ENCODE data around the gene ZNF684. TPM values are rescaled to one million over a fixed set of nuclear protein-coding genes. Genes with fewer than 3 reads are reported as not detected.
"Not testable (repeated sequence)": the region's sequence is repeated elsewhere in the genome, so short reads cannot be mapped to it uniquely, and the experiment has no call there.

ZNF684 gene
- polyA plus RNA-seq, 1 donor from 2014 or later, result 15.8 TPM

GRCh38 chr1:40567825-40568224 lies 36.4 kb downstream of the ZNF684 start:
- no peaks in the 10 kb centered on the region for H3K79me2 ChIP-seq (replicated peaks; ENCODE audit: insufficient read depth, low read length)
- H3K4me2 ChIP-seq (ENCODE audit: low read length), result no peak overlapping the region
- no peaks in the 10 kb centered on the region for H3K27me3 ChIP-seq (ENCODE audit: insufficient read depth, low read depth, low read length)
- no peak overlapping the region for H3K27ac ChIP-seq (ENCODE audit: low read length)
- H3K9ac ChIP-seq (ENCODE audit: low read length), result no peak overlapping the region
- no peaks in the 10 kb centered on the region for H3K9me2 ChIP-seq (ENCODE audit: insufficient read depth, low read length)
- no peaks in the 10 kb centered on the region for H3F3A ChIP-seq (ENCODE audit: insufficient read depth, low read length, poor library complexity, severe bottlenecking)
- no peaks in the 10 kb centered on the region for H3K9me3 ChIP-seq (ENCODE audit: low read length)
- TF ChIP-seq, protein P1, sequence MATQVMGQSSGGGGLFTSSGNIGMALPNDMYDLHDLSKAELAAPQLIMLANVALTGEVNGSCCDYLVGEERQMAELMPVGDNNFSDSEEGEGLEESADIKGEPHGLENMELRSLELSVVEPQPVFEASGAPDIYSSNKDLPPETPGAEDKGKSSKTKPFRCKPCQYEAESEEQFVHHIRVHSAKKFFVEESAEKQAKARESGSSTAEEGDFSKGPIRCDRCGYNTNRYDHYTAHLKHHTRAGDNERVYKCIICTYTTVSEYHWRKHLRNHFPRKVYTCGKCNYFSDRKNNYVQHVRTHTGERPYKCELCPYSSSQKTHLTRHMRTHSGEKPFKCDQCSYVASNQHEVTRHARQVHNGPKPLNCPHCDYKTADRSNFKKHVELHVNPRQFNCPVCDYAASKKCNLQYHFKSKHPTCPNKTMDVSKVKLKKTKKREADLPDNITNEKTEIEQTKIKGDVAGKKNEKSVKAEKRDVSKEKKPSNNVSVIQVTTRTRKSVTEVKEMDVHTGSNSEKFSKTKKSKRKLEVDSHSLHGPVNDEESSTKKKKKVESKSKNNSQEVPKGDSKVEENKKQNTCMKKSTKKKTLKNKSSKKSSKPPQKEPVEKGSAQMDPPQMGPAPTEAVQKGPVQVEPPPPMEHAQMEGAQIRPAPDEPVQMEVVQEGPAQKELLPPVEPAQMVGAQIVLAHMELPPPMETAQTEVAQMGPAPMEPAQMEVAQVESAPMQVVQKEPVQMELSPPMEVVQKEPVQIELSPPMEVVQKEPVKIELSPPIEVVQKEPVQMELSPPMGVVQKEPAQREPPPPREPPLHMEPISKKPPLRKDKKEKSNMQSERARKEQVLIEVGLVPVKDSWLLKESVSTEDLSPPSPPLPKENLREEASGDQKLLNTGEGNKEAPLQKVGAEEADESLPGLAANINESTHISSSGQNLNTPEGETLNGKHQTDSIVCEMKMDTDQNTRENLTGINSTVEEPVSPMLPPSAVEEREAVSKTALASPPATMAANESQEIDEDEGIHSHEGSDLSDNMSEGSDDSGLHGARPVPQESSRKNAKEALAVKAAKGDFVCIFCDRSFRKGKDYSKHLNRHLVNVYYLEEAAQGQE (IDR thresholded peaks at IDR 0.05; ENCODE audit: borderline replicate concordance), result no peak
- TF ChIP-seq, protein P2, sequence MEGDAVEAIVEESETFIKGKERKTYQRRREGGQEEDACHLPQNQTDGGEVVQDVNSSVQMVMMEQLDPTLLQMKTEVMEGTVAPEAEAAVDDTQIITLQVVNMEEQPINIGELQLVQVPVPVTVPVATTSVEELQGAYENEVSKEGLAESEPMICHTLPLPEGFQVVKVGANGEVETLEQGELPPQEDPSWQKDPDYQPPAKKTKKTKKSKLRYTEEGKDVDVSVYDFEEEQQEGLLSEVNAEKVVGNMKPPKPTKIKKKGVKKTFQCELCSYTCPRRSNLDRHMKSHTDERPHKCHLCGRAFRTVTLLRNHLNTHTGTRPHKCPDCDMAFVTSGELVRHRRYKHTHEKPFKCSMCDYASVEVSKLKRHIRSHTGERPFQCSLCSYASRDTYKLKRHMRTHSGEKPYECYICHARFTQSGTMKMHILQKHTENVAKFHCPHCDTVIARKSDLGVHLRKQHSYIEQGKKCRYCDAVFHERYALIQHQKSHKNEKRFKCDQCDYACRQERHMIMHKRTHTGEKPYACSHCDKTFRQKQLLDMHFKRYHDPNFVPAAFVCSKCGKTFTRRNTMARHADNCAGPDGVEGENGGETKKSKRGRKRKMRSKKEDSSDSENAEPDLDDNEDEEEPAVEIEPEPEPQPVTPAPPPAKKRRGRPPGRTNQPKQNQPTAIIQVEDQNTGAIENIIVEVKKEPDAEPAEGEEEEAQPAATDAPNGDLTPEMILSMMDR (IDR thresholded peaks at IDR 0.05; ENCODE audit: poor library complexity, severe bottlenecking), result no peak
- TF ChIP-seq EP300 (conservative IDR thresholded peaks at IDR 0.05; ENCODE audit: poor library complexity, severe bottlenecking), result no peak
- TF ChIP-seq EZH2 (IDR thresholded peaks at IDR 0.05; ENCODE audit: borderline replicate concordance, insufficient read depth, low read length, poor library complexity, severe bottlenecking), result no peak
- no peak for TF ChIP-seq SMC3 (conservative IDR thresholded peaks at IDR 0.05; ENCODE audit: poor library complexity)
- TF ChIP-seq POLR2AphosphoS5 (IDR thresholded peaks at IDR 0.05), result no peak
- TF ChIP-seq RAD21 (conservative IDR thresholded peaks at IDR 0.05), result no peak
- no peak for TF ChIP-seq MXI1 (conservative IDR thresholded peaks at IDR 0.05; ENCODE audit: poor library complexity, severe bottlenecking)
- no peak overlapping the region for H3K4me3 ChIP-seq (ENCODE audit: low read length)
- H3K36me3 ChIP-seq (ENCODE audit: insufficient read depth, low read length), result no peaks in the 10 kb centered on the region
- no peak overlapping the region for H2AFZ ChIP-seq (ENCODE audit: low read depth, low read length)
- no peaks in the 10 kb centered on the region for H4K20me1 ChIP-seq (ENCODE audit: insufficient read depth)

DNA sequence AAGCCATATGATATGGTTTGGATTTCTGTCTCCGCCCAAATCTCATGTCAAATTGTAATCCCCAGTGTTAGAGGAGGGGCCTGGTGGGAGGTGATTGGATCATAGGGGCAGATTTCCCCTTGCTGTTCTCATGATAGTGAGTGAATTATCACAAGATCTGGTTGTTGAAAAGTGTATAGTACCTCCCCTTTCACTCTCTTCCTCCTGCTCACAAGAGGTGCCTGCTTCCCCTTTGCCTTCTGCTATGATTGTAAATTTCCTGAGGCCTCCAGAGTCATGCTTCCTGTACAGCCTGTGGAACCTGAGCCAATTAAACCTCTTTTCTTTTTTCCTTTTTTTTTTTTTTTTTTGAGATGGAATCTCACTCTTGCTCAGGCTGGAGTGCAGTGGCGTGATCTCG lies 43.4 kb downstream of the ZNF684 start:
- H3F3A ChIP-seq (ENCODE audit: insufficient read depth, low read length, poor library complexity, severe bottlenecking); H3K27me3 ChIP-seq (ENCODE audit: insufficient read depth, low read depth, low read length); H2AFZ ChIP-seq (ENCODE audit: low read depth, low read length); H3K4me2 ChIP-seq (ENCODE audit: low read length); H3K4me3 ChIP-seq (ENCODE audit: low read length); H3K9me3 ChIP-seq (ENCODE audit: low read length); H3K9me2 ChIP-seq (ENCODE audit: insufficient read depth, low read length); H4K20me1 ChIP-seq (ENCODE audit: insufficient read depth); H3K27ac ChIP-seq (ENCODE audit: low read length); H3K36me3 ChIP-seq (ENCODE audit: insufficient read depth, low read length); H3K79me2 ChIP-seq (replicated peaks; ENCODE audit: insufficient read depth, low read length); H3K9ac ChIP-seq (ENCODE audit: low read length): not testable (repeated sequence)

DNA sequence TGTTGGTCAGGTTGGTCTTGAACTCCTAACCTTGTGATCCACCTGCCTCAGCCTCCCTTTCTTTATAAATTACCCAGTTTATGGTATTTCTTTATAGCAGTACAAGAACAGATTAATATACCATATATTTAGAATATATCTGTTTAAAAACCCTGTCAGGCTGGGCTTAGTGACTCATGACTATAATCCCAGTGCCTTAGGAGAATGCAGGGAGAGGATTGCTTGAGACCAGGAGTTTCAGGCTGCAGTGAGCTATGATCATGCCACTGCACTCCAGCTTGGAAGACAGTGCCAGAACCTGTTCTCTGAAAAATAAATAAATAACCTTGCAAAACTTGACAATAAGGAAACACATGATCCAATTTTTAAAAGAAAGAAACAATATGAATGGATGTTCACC lies 43.9 kb downstream of the ZNF684 start:
- Histone ChIP-seq H3K27me3 (ENCODE audit: insufficient read depth, low read depth, low read length) (no peaks in the 10 kb centered on the region), H3K4me3 (ENCODE audit: low read length) (no peak overlapping the region), H3K36me3 (ENCODE audit: insufficient read depth, low read length) (no peaks in the 10 kb centered on the region), H3K27ac (ENCODE audit: low read length) (no peak overlapping the region), H3F3A (ENCODE audit: insufficient read depth, low read length, poor library complexity, severe bottlenecking) (no peaks in the 10 kb centered on the region), H3K9ac (ENCODE audit: low read length) (no peak overlapping the region), H2AFZ (ENCODE audit: low read depth, low read length) (no peak overlapping the region), H4K20me1 (ENCODE audit: insufficient read depth) (no peaks in the 10 kb centered on the region), H3K9me2 (ENCODE audit: insufficient read depth, low read length) (no peaks in the 10 kb centered on the region), H3K79me2 (replicated peaks; ENCODE audit: insufficient read depth, low read length) (no peaks in the 10 kb centered on the region), H3K9me3 (ENCODE audit: low read length) (peaks cover 2% of the 10 kb centered on the region), H3K4me2 (ENCODE audit: low read length) (no peak overlapping the region)
- TF ChIP-seq POLR2AphosphoS5 (IDR thresholded peaks at IDR 0.05), result no peak

Data from neural cell (in vitro differentiated cells).